Trophoblast cell (in vitro differentiated cells and primary cell): ENCODE measurements around the gene HIKESHI.

ENCODE experiments used
- DNase-seq, 2 donors: peaks; one replicate each; pipeline ENCODE4 v3.0.0-alpha.2; 2016
- H2AFZ ChIP-seq: 2 replicates; pipeline ENCODE4 v1.6.1; 2013; ENCODE audit warnings: low read length, moderate library complexity, mild to moderate bottlenecking; ENCODE audit not compliant: insufficient read depth, poor library complexity
- H2AK5ac ChIP-seq: 2 replicates; pipeline ENCODE4 v1.6.1; 2013; ENCODE audit warnings: mild to moderate bottlenecking, low read length
- H2BK120ac ChIP-seq: 2 replicates; pipeline ENCODE4 v1.6.1; 2013; ENCODE audit warnings: low read length, mild to moderate bottlenecking, moderate library complexity; ENCODE audit not compliant: insufficient read depth, poor library complexity
- H2BK12ac ChIP-seq: 2 replicates; pipeline ENCODE4 v1.6.1; 2013; ENCODE audit warnings: mild to moderate bottlenecking, low read length, moderate library complexity
- H2BK5ac ChIP-seq: 2 replicates; pipeline ENCODE4 v1.6.1; 2013; ENCODE audit warnings: low read length, low read depth, moderate library complexity, mild to moderate bottlenecking; ENCODE audit not compliant: poor library complexity
- H3K14ac ChIP-seq: 2 replicates; pipeline ENCODE4 v1.6.1; 2013; ENCODE audit warnings: mild to moderate bottlenecking, low read length
- H3K18ac ChIP-seq: 2 replicates; pipeline ENCODE4 v1.6.1; 2013; ENCODE audit warnings: mild to moderate bottlenecking, low read length
- H3K23ac ChIP-seq: 2 replicates; pipeline ENCODE4 v1.6.1; 2013; ENCODE audit warnings: low read length
- H3K27ac ChIP-seq: 2 replicates; pipeline ENCODE4 v1.5.1; 2013; ENCODE audit warnings: low read depth, mild to moderate bottlenecking, inconsistent platforms, low read length, moderate library complexity
- H3K27me3 ChIP-seq: 2 replicates; pipeline ENCODE4 v1.6.1; 2013; ENCODE audit warnings: inconsistent platforms, mild to moderate bottlenecking, low read length, moderate library complexity; ENCODE audit not compliant: insufficient read depth
- H3K36me3 ChIP-seq, 2 experiments: 1 replicate in 1 of 2; 2 replicates in 1 of 2; pipeline ENCODE4 v1.6.1; 2013; ENCODE audit warnings: low read length in 2 of 2, mild to moderate bottlenecking in 2 of 2, moderate library complexity in 1 of 2; ENCODE audit not compliant: insufficient read depth in 2 of 2, control insufficient read depth in 1 of 2
- H3K4ac ChIP-seq: 2 replicates; pipeline ENCODE4 v1.6.1; 2013; ENCODE audit warnings: low read depth, mild to moderate bottlenecking, low read length, moderate library complexity
- H3K4me1 ChIP-seq, 2 experiments: 1 replicate in 1 of 2; 2 replicates in 1 of 2; pipeline ENCODE4 v1.6.1; 2013; ENCODE audit warnings: low read length in 2 of 2, mild to moderate bottlenecking in 2 of 2, moderate library complexity in 1 of 2; ENCODE audit not compliant: insufficient read depth in 2 of 2, control insufficient read depth in 1 of 2
- H3K4me2 ChIP-seq: 2 replicates; pipeline ENCODE4 v1.6.1; 2013; ENCODE audit warnings: inconsistent platforms, mild to moderate bottlenecking, low read length, moderate library complexity
- H3K4me3 ChIP-seq: 2 replicates; pipeline ENCODE4 v1.5.1; 2013; ENCODE audit warnings: mild to moderate bottlenecking, low read depth, low read length, inconsistent platforms
- H3K79me1 ChIP-seq: one replicate; pipeline ENCODE4 v1.6.1; 2013; ENCODE audit warnings: low read length
- H3K79me2 ChIP-seq: 2 replicates; pipeline ENCODE4 v1.6.1; 2013; ENCODE audit warnings: low read length, mild to moderate bottlenecking; ENCODE audit not compliant: control insufficient read depth, insufficient read depth, poor library complexity
- H3K9ac ChIP-seq: 2 replicates; pipeline ENCODE4 v1.6.1; 2013; ENCODE audit warnings: mild to moderate bottlenecking, low read length
- H3K9me3 ChIP-seq: 2 replicates; pipeline ENCODE4 v1.6.1; 2013; ENCODE audit warnings: low read depth, mild to moderate bottlenecking, control low read depth, inconsistent platforms, low read length; ENCODE audit not compliant: insufficient read depth
- H4K12ac ChIP-seq: 2 replicates; pipeline ENCODE4 v1.6.1; 2013; ENCODE audit warnings: low read depth, mild to moderate bottlenecking, low read length, moderate library complexity
- H4K8ac ChIP-seq: 2 replicates; pipeline ENCODE4 v1.6.1; 2013; ENCODE audit warnings: low read depth, mild to moderate bottlenecking, low read length, moderate library complexity
- H4K91ac ChIP-seq: one replicate; pipeline ENCODE4 v1.6.1; 2013; ENCODE audit warnings: low read depth, mild to moderate bottlenecking, low read length, moderate library complexity
- WGBS: extraction: QIAGEN DNeasy Blood & Tissue Kit; methylation state at CpG from one replicate; pipeline ENCODE4 v1.1.7; 2013; ENCODE audit warnings: missing lambda C conversion rate; ENCODE audit not compliant: insufficient read length, insufficient coverage; ENCODE audit errors: extremely low coverage; 5-methylcytosine and 5-hydroxymethylcytosine counted together

Gene HIKESHI

DNA sequence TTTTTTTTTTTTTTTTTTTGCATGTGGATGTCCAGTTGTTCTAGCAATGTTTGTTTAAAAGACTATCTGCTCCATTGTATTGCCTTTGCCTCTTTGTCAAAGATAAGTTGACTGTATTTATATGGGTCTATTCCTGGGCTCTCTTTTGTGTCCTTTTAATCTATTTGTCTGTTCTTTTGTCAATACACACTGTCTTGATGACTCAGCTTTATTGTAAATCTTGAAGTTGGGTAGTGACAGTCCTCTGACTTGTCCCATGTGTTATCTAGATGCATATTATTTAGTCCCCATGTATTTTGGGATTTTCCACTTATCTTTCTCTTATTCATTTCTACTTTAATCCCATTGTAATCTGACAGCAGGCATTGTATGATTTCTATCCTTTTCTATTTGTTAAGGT lies 75.9 kb downstream of the HIKESHI start:
- no peak overlapping the region for H2AK5ac ChIP-seq
- H4K91ac ChIP-seq: no peak overlapping the region
- H3K79me2 ChIP-seq: no peaks in the 10 kb centered on the region
- no peak overlapping the region for H3K23ac ChIP-seq
- H4K8ac ChIP-seq: no peak overlapping the region
- H3K18ac ChIP-seq: no peak overlapping the region
- no peak overlapping the region for H2BK120ac ChIP-seq
- no peaks in the 10 kb centered on the region for H3K9me3 ChIP-seq
- H3K27me3 ChIP-seq: no peaks in the 10 kb centered on the region
- peaks cover 3% of the 10 kb centered on the region for H3K79me1 ChIP-seq
- H4K12ac ChIP-seq: no peak overlapping the region
- H3K4ac ChIP-seq: no peak overlapping the region
- H3K4me1 ChIP-seq: peaks cover 0 to 1% of the 10 kb centered on the region in 2 experiments
- H3K27ac ChIP-seq: no peak overlapping the region
- no peak overlapping the region for H3K14ac ChIP-seq
- no peak overlapping the region for H2BK12ac ChIP-seq
- no peak overlapping the region for H2AFZ ChIP-seq
- no peak for DNase-seq
- no peak overlapping the region for H3K9ac ChIP-seq
- H3K4me2 ChIP-seq: no peak overlapping the region
- H3K4me3 ChIP-seq: no peak overlapping the region
- H2BK5ac ChIP-seq: no peak overlapping the region
- H3K36me3 ChIP-seq: no peaks in the 10 kb centered on the region

DNA sequence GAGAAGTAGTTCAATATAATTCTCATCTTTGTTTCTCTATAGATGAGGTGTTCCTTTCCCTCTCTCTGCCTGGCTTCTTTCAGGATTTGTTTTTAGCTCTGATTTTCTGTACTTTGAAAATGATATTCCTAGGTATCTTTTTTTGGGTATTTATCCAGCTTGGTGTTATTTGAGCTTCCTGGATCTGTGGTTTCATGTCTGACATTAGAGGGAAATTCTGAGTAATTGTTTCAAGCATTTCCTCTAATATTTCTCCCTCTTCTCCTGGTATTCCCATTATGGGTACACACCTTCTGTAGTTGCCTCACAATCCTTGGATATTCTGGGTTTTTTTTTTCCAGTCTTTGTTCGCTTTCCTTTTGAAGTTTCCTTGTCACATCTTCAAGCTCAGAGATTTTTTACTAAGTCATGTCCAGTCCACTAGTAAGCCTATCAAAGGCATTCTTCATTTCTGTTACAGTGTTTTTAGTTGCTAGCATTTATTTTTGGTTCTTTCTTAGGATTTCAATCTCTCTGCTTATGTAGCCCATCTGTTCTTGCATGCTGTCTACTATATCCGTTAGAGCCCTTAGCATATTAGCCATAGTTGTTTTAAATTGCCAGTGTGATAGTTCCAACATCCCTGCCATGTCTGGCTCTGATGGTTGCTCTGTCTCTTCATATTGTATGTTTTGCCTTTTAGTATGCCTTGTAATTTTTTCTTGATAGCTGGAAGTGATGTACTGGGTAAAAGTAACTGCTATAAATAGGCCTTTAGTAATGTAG lies 78.4 kb downstream of the HIKESHI start:
- Histone ChIP-seq H3K79me2 (no peaks in the 10 kb centered on the region), H2BK12ac (no peak overlapping the region), H3K4me2 (no peak overlapping the region), H3K27me3 (no peaks in the 10 kb centered on the region), H3K4me1 (no peaks in the 10 kb centered on the region), H2AFZ (no peak overlapping the region), H3K79me1 (no peaks in the 10 kb centered on the region), H4K8ac (no peak overlapping the region), H3K4me3 (no peak overlapping the region), H3K18ac (no peak overlapping the region), H2BK120ac (no peak overlapping the region), H4K91ac (no peak overlapping the region), H2AK5ac (no peak overlapping the region), H3K14ac (no peak overlapping the region), H3K27ac (no peak overlapping the region), H3K4ac (no peak overlapping the region), H2BK5ac (no peak overlapping the region), H3K36me3 (no peaks in the 10 kb centered on the region), H3K9ac (no peak overlapping the region), H3K23ac (no peak overlapping the region), H4K12ac (no peak overlapping the region), H3K9me3 (no peaks in the 10 kb centered on the region)
- WGBS: no CpG with 5 or more reads among the region's 2 CpGs
- no peak for DNase-seq

DNA sequence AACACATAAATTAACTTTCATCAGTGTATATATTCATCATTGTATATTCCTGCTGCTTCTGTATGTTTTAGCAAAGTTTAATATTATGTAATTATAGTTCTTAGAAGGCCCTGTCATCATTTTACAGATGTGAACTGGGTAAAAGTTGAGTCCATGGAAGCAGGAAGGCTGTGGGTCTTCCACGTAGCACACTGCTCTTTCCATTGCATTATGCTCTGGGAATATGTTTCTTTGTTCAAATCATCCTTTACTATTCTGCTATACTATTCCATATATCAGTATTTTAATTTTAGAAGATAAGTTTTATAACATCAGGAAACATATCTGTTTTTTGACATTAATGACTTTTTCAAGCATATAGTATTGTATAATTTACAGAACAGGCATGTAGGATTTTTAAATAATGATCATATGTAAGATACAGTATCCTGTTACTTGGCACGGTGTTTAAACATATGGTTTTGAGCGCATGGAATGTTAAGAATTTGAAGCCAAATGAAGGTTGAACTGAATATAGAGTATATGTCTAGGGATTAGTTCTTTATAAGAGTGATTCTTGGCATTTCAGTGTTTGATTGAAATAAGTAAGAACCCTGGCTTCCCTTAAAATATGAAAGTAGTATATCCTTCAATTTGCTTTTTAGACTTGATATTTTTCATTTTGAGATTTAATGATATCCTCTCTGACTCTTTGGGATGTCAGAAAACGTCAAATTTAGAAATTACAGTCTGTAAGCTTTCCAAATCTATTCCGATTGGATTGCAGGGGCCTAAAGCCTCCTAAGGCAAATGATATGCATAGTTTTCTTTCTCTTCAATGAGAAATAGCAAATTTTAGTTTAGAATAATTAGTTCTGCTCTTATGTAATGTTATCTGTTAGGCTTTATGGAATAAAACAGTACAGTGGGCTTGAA lies 81.3 kb downstream of the HIKESHI start:
- H3K27ac ChIP-seq: no peak overlapping the region
- no peak overlapping the region for H3K9ac ChIP-seq
- no peak overlapping the region for H3K4me3 ChIP-seq
- H2BK5ac ChIP-seq: no peak overlapping the region
- no peak for DNase-seq
- H3K79me1 ChIP-seq: no peaks in the 10 kb centered on the region
- no peak overlapping the region for H3K4me2 ChIP-seq
- no peak overlapping the region for H4K91ac ChIP-seq
- no peaks in the 10 kb centered on the region for H3K9me3 ChIP-seq
- no peaks in the 10 kb centered on the region for H3K27me3 ChIP-seq
- H3K79me2 ChIP-seq: no peaks in the 10 kb centered on the region
- no peak overlapping the region for H2BK12ac ChIP-seq
- no CpG with 5 or more reads among the region's 5 CpGs for WGBS
- H4K8ac ChIP-seq: no peak overlapping the region
- H2BK120ac ChIP-seq: no peak overlapping the region
- H4K12ac ChIP-seq: no peak overlapping the region
- no peak overlapping the region for H3K18ac ChIP-seq
- H3K36me3 ChIP-seq: no peaks in the 10 kb centered on the region
- no peak overlapping the region for H3K4ac ChIP-seq
- H3K4me1 ChIP-seq: no peaks in the 10 kb centered on the region
- H3K23ac ChIP-seq: no peak overlapping the region
- no peak overlapping the region for H2AK5ac ChIP-seq
- H2AFZ ChIP-seq: no peak overlapping the region
- H3K14ac ChIP-seq: no peak overlapping the region

DNA sequence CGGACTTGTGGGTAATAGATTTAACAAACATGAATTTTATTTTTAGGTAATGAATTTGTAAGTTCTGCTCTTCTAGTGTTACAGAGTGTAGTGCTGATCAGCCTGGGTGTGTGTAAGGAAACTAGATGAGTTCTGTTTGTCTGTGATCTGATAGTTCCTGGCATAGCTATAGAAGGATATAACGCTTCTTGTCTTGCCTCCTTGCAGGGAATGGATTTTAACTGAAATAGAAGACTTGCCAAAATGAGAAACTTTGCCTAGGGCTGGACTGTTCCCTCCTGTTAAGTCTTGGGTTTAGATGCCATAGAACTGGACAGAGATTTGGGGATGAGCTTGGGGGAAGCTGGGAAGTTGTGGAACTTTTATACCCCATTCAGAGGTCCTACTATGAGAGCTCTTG lies 84.2 kb downstream of the HIKESHI start:
- no peaks in the 10 kb centered on the region for H3K27me3 ChIP-seq
- H3K14ac ChIP-seq: no peak overlapping the region
- no peak overlapping the region for H2AK5ac ChIP-seq
- H4K12ac ChIP-seq: no peak overlapping the region
- H3K9ac ChIP-seq: no peak overlapping the region
- DNase-seq: no peak
- no peak overlapping the region for H3K4me3 ChIP-seq
- H2BK12ac ChIP-seq: no peak overlapping the region
- no peak overlapping the region for H2BK120ac ChIP-seq
- H3K27ac ChIP-seq: no peak overlapping the region
- no peak overlapping the region for H3K4me2 ChIP-seq
- no peak overlapping the region for H4K8ac ChIP-seq
- H3K4ac ChIP-seq: no peak overlapping the region
- no peaks in the 10 kb centered on the region for H3K79me2 ChIP-seq
- no peaks in the 10 kb centered on the region for H3K36me3 ChIP-seq
- no CpG with 5 or more reads among the region's 2 CpGs for WGBS
- H3K23ac ChIP-seq: no peak overlapping the region
- no peak overlapping the region for H3K18ac ChIP-seq
- no peak overlapping the region for H2AFZ ChIP-seq
- no peaks in the 10 kb centered on the region for H3K4me1 ChIP-seq
- H2BK5ac ChIP-seq: no peak overlapping the region
- H4K91ac ChIP-seq: no peak overlapping the region
- H3K79me1 ChIP-seq: no peaks in the 10 kb centered on the region
- H3K9me3 ChIP-seq: no peaks in the 10 kb centered on the region
